Calu3 (cell line): ENCODE results near the gene BMP7. TPM values are rescaled to one million over a fixed set of nuclear protein-coding genes. Genes with fewer than 3 reads are reported as not detected.

Experiments used
- BruUV-seq: library from RNA; stranded (reverse); fragments of 400-500 nt; replicated peaks from 2 replicates; lab custom pipeline; 2021; lab: Mats Ljungman, UMichigan
- CTCF ChIA-PET: fragments of 300-600 bp; sonication (Branson Sonifier 250); formaldehyde crosslinking; loops from one replicate; lab custom pipeline; 2022; ENCODE audit warnings: antibody characterized with exemption; lab: Charles Lee
- DNase-seq: peaks from one replicate; pipeline ENCODE4 v3.0.0; 2022
- H3K27ac Mint-ChIP-seq: one replicate; pipeline ENCODE4 v1.8.0; 2022; ENCODE audit warnings: mixed read lengths; ENCODE audit not compliant: unreplicated experiment
- H3K27me3 Mint-ChIP-seq: one replicate; pipeline ENCODE4 v1.8.0; 2022; ENCODE audit warnings: mixed read lengths; ENCODE audit not compliant: unreplicated experiment
- H3K36me3 Mint-ChIP-seq: one replicate; pipeline ENCODE4 v1.8.0; 2022; ENCODE audit warnings: mild to moderate bottlenecking, moderate library complexity, mixed read lengths; ENCODE audit not compliant: insufficient read depth, unreplicated experiment
- H3K4me1 Mint-ChIP-seq: one replicate; pipeline ENCODE4 v1.8.0; 2022; ENCODE audit warnings: mild to moderate bottlenecking, low read depth, mixed read lengths; ENCODE audit not compliant: unreplicated experiment
- H3K4me3 Mint-ChIP-seq: one replicate; pipeline ENCODE4 v1.8.0; 2022; ENCODE audit warnings: mild to moderate bottlenecking, low read depth, moderate library complexity, mixed read lengths; ENCODE audit not compliant: unreplicated experiment
- H3K9me3 Mint-ChIP-seq: one replicate; pipeline ENCODE4 v1.8.0; 2022; ENCODE audit warnings: low read depth, mixed read lengths; ENCODE audit not compliant: unreplicated experiment
- CTCF ChIP-seq: fragments of 200-600 bp; IDR thresholded peaks from one replicate; pipeline ENCODE4 v1.8.0; 2022; ENCODE audit warnings: antibody characterized with exemption; ENCODE audit not compliant: unreplicated experiment
- intact Hi-C: fragments of 100-400 bp; cut with micrococcal nuclease; formaldehyde crosslinking; loops from one replicate; pipeline ENCODE4 v1.10.0; 2022; ENCODE audit not compliant: unreplicated experiment
- total RNA-seq: library from RNA; stranded (reverse); gene quantifications from 2 replicates; pipeline ENCODE4 v1.2.3, GENCODE V29; 2022

The BMP7 gene
- total RNA-seq, 1 experiment from 2014 or later = not detected

- intact Hi-C loops = no loop called here
- Mint-ChIP-seq H3K27me3 (peaks cover 100% of the 10 kb centered on the region), H3K36me3 (no peaks in the 10 kb centered on the region), H3K9me3 (no peaks in the 10 kb centered on the region), H3K4me1 (no peaks in the 10 kb centered on the region), H3K27ac (no peak overlapping the region), H3K4me3 (no peak overlapping the region)
- BruUV-seq = no TSS peak
- no peak for TF ChIP-seq CTCF
- DNase-seq = no peak
- CTCF ChIA-PET = no interaction called here
Observed at GRCh38 chr20:57163041-57163440, 103.4 kb downstream of the BMP7 start.

DNA sequence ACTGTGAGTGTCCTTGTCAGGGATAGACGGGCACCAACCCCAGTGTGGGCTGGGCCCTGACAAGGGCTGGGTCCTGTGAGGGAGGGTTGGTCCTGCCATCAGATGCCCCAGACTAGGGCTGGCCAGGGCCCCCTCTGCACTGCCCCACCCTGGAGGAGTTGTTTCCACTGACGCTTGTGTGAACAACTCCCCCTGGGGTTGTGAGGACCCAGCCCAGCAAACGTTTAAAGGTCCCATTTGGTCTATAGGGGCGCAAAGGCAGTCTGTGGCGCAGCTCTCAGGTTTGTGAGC lies 104.1 kb downstream of the BMP7 start:
- Mint-ChIP-seq H3K4me3 (no peak overlapping the region), H3K27me3 (peaks cover 95% of the 10 kb centered on the region)
- CTCF ChIA-PET = no interaction called here

DNA sequence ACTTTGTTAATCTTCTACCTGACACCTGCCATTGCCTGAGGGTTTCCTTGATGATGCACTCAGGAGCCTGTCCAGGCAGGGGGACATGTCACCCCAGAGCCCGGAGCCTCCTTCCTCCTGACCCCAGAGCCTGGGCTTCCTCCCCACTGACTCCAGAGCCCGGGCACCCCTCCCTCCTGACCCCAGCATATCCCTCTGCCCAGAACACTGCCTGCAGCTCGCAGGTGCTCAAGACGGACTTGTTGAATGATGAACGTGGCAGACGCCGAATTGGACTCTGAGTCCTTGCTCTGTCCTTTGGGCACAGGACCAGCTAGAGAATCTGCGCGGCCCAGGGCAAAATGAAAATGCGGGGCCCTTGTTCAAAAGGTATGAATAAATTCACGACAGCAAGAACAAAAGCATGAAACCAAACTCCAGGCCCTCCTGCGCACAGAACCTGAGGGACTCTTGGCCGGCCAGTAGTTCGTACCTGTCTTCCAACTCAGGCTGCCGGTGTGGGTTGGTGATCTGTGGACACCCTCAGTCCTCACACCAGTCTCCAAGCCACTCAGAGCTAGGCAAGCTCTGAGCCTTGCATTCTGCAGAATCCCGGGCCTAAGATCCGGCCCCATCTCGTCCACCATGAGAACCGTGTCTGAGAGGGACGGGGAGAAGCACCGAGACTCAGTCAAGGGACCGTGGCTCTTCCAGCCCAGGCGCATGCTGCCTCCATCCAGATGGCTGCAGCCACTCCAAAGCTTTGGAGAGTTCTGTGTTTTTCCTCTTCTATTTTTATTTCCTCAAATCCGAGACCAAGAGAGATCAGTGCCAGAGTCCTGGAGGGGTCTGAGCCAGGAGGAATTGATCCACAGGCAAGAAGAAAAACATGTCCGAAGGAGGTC lies 104.7 kb downstream of the BMP7 start:
- intact Hi-C loops = no loop called here
- BruUV-seq = no TSS peak

More for the DNA sequence above, 104.1 kb downstream of the BMP7 start:
- no peaks in the 10 kb centered on the region for H3K4me1 Mint-ChIP-seq
- no peak for TF ChIP-seq CTCF
- no TSS peak for BruUV-seq
- DNase-seq = no peak
- intact Hi-C loops = no loop called here
- H3K27ac Mint-ChIP-seq = no peak overlapping the region
- H3K36me3 Mint-ChIP-seq = no peaks in the 10 kb centered on the region
- H3K9me3 Mint-ChIP-seq = no peaks in the 10 kb centered on the region

DNA sequence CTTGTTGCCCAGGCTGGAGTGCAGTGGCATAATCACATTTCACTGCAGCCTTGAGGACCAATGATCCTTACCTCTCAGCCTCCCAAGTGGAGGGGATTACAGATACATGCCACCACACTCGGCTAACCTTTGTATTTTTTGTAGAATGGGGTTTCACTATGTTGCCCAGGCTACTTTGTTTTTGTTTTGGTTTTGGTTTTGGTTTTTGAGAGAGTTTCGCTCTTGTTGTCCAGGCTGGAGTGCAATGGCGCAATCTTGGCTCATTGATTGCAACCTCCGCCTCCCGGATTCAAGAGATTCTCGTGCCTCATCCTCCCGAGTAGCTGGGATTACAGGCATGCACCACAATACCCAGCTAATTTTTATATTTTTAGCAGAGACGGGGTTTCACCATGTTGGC lies 105.5 kb downstream of the BMP7 start:
- no TSS peak for BruUV-seq
- H3K4me3 Mint-ChIP-seq = no peak overlapping the region
- no peaks in the 10 kb centered on the region for H3K9me3 Mint-ChIP-seq
- peaks cover 92% of the 10 kb centered on the region for H3K27me3 Mint-ChIP-seq
- no peaks in the 10 kb centered on the region for H3K36me3 Mint-ChIP-seq
- no peak for TF ChIP-seq CTCF
- H3K27ac Mint-ChIP-seq = no peak overlapping the region
- H3K4me1 Mint-ChIP-seq = no peaks in the 10 kb centered on the region
- no peak for DNase-seq
- CTCF ChIA-PET = no interaction called here
- intact Hi-C loops = no loop called here

More for the DNA sequence above, 104.7 kb downstream of the BMP7 start:
- H3K9me3 Mint-ChIP-seq = no peaks in the 10 kb centered on the region
- no peak for DNase-seq
- peaks cover 92% of the 10 kb centered on the region for H3K27me3 Mint-ChIP-seq
- H3K4me1 Mint-ChIP-seq = no peaks in the 10 kb centered on the region
- no peak for TF ChIP-seq CTCF
- CTCF ChIA-PET = no interaction called here
- H3K36me3 Mint-ChIP-seq = no peaks in the 10 kb centered on the region
- H3K4me3 Mint-ChIP-seq = no peak overlapping the region
- H3K27ac Mint-ChIP-seq = no peak overlapping the region
